HCT116 (cell line): ENCODE results near the gene ENO2. TPM values are rescaled to one million over a fixed set of nuclear protein-coding genes. Genes with fewer than 3 reads are reported as not detected.

Experiments used
- ATAC-seq: fragments of 200-7000 bp; cut with Tn5 transposase; 2 replicates; pipeline ENCODE4 v1.9.1; 2020; ENCODE audit warnings: mild to moderate bottlenecking, moderate library complexity
- BruUV-seq: library from RNA; stranded (reverse); fragments of 400-500 nt; replicated peaks from 2 replicates; lab custom pipeline; 2021; lab: Mats Ljungman, UMichigan
- CTCF ChIA-PET: fragments of 300-600 bp; sonication (Branson Sonifier 250); formaldehyde crosslinking; loops from one replicate; lab custom pipeline; 2021; ENCODE audit warnings: antibody characterized with exemption; lab: Charles Lee
- POLR2A ChIA-PET: fragments of 300-600, 350-600 bp; sonication (Branson Sonifier 250); formaldehyde crosslinking; loops from one replicate; lab custom pipeline; 2021; ENCODE audit warnings: antibody characterized with exemption; lab: Charles Lee
- RAD21 ChIA-PET, 2 experiments: fragments of 300-600 bp; sonication (Branson Sonifier 250); formaldehyde crosslinking; loops; one replicate each; lab custom pipeline; 2023; ENCODE audit warnings: low total read pairs in 2 of 2; ENCODE audit not compliant: uncharacterized antibody in 2 of 2, unreplicated experiment in 2 of 2, low non-redundant PET in 1 of 2; lab: Charles Lee
- DNase-seq: peaks from one replicate; pipeline ENCODE4 v3.0.0-alpha.2; 2010; ENCODE audit warnings: low read depth, low spot score
- H2AFZ ChIP-seq: fragments of 200-600 bp; shearing (Covaris generic), sonication (generic); 2 replicates; pipeline ENCODE4 v1.6.1; 2017; ENCODE audit warnings: low read depth, mixed run types, mixed read lengths, antibody characterized with exemption, low read length; ENCODE audit not compliant: poor library complexity, severe bottlenecking
- H3K27ac ChIP-seq: 2 replicates; pipeline ENCODE4 v1.5.1; 2012; ENCODE audit warnings: low read depth, low read length
- H3K27me3 ChIP-seq: fragments of 200-600 bp; sonication (generic); 2 replicates; pipeline ENCODE4 v1.6.1; 2016; ENCODE audit warnings: mixed run types, low read length, mixed read lengths; ENCODE audit not compliant: insufficient read depth
- H3K36me3 ChIP-seq, 2 experiments: fragments of 200-500 bp in 1 of 2; fragments of 200-600 bp in 1 of 2; sonication (Bioruptor generic) in 1 of 2; sonication (generic) in 1 of 2; 2 replicates each; pipeline versions ENCODE4 v1.5.1 to v1.6.1; 2014 to 2016; ENCODE audit warnings: low read length in 2 of 2, inconsistent platforms in 1 of 2, mixed read lengths in 1 of 2, mixed run types in 1 of 2; ENCODE audit not compliant: insufficient read depth in 2 of 2, control insufficient read depth in 1 of 2
- H3K4me1 ChIP-seq, 2 experiments: fragments of 200-600 bp in 1 of 2; sonication (generic) in 1 of 2; 2 replicates each; pipeline versions ENCODE4 v1.5.1 to v1.6.1; 2012 to 2017; ENCODE audit warnings: low read length in 2 of 2, inconsistent platforms in 1 of 2, mild to moderate bottlenecking in 1 of 2, mixed read lengths in 1 of 2, mixed run types in 1 of 2, moderate library complexity in 1 of 2; ENCODE audit not compliant: insufficient read depth in 2 of 2, control insufficient read depth in 1 of 2
- H3K4me2 ChIP-seq: fragments of 200-600 bp; sonication (generic); 2 replicates; pipeline ENCODE4 v1.6.1; 2017; ENCODE audit warnings: mixed run types, low read length, mixed read lengths
- H3K4me3 ChIP-seq, 2 experiments: fragments of 200-600 bp in 1 of 2; sonication (generic) in 1 of 2; replicated peaks in 1 of 2; 2 replicates each; pipeline ENCODE4 v1.5.1; 2011 to 2016; ENCODE audit warnings: low read length in 2 of 2, control low read depth in 1 of 2, low read depth in 1 of 2, mild to moderate bottlenecking in 1 of 2, mixed read lengths in 1 of 2, mixed run types in 1 of 2
- H3K79me2 ChIP-seq: fragments of 200-600 bp; sonication (generic); 2 replicates; pipeline ENCODE4 v1.6.1; 2017; ENCODE audit warnings: mild to moderate bottlenecking, mixed run types, low read length, moderate library complexity, mixed read lengths; ENCODE audit not compliant: insufficient read depth
- H3K9ac ChIP-seq: fragments of 200-600 bp; sonication (generic); 2 replicates; pipeline ENCODE4 v1.6.1; 2016; ENCODE audit warnings: low read length, mixed read lengths
- H3K9me2 ChIP-seq: fragments of 200-600 bp; sonication (generic), shearing (Covaris generic); 2 replicates; pipeline ENCODE4 v1.6.1; 2017; ENCODE audit warnings: mixed run types, mild to moderate bottlenecking, moderate library complexity; ENCODE audit not compliant: insufficient read depth
- H3K9me3 ChIP-seq, 2 experiments: fragments of 200-500 bp in 1 of 2; fragments of 200-600 bp in 1 of 2; sonication (Bioruptor generic) in 1 of 2; sonication (generic) in 1 of 2; 2 replicates each; pipeline ENCODE4 v1.6.1; 2014 to 2017; ENCODE audit warnings: low read length in 2 of 2, mixed read lengths in 2 of 2, inconsistent platforms in 1 of 2, low read depth in 1 of 2, mild to moderate bottlenecking in 1 of 2, mixed run types in 1 of 2, moderate library complexity in 1 of 2; ENCODE audit not compliant: control insufficient read depth in 1 of 2, insufficient read depth in 1 of 2
- H4K20me1 ChIP-seq: fragments of 200-600 bp; sonication (generic), shearing (Covaris generic); 2 replicates; pipeline ENCODE4 v1.6.1; 2017; ENCODE audit warnings: mixed run types, mild to moderate bottlenecking, moderate library complexity; ENCODE audit not compliant: insufficient read depth
- CBX3 ChIP-seq: IDR thresholded peaks from 2 replicates; pipeline ENCODE4 v1.6.1; 2012; ENCODE audit warnings: low read depth
- EZH2 ChIP-seq: fragments of 200-600 bp; sonication (generic); IDR thresholded peaks from 2 replicates; pipeline ENCODE4 v1.6.1; 2017; ENCODE audit warnings: antibody characterized with exemption, mixed run types
- FOSL1 ChIP-seq: IDR thresholded peaks from 2 replicates; pipeline ENCODE4 v1.6.1; 2012; ENCODE audit warnings: low read depth
- POLR2A ChIP-seq: IDR thresholded peaks from 2 replicates; pipeline ENCODE4 v1.7.0; 2011; ENCODE audit warnings: borderline replicate concordance; ENCODE audit not compliant: insufficient read depth, insufficient read length; ENCODE audit errors: extremely low read depth
- POLR2AphosphoS5 ChIP-seq: IDR thresholded peaks from 2 replicates; pipeline ENCODE4 v1.6.1; 2011; ENCODE audit warnings: mild to moderate bottlenecking, low read depth, low read length, moderate library complexity
- RAD21 ChIP-seq: IDR thresholded peaks from 2 replicates; pipeline ENCODE4 v1.6.1; 2012; ENCODE audit warnings: low read depth, mild to moderate bottlenecking
- SIN3A ChIP-seq: IDR thresholded peaks from 2 replicates; pipeline ENCODE4 v1.6.1; 2012; ENCODE audit warnings: low read depth
- TCF7L2 ChIP-seq: IDR thresholded peaks from 2 replicates; pipeline ENCODE4 v1.7.0; 2011; ENCODE audit warnings: borderline replicate concordance, inconsistent platforms; ENCODE audit not compliant: insufficient read depth, insufficient read length; ENCODE audit errors: extremely low read depth
- YY1 ChIP-seq: IDR thresholded peaks from 2 replicates; pipeline ENCODE4 v1.6.1; 2011; ENCODE audit warnings: low read length, low read depth, moderate library complexity, mild to moderate bottlenecking; ENCODE audit not compliant: insufficient replicate concordance; ENCODE audit errors: extremely low read depth
- ZBTB33 ChIP-seq: IDR thresholded peaks from 2 replicates; pipeline ENCODE4 v1.6.1; 2011; ENCODE audit warnings: mild to moderate bottlenecking, low read length, moderate library complexity; ENCODE audit not compliant: insufficient replicate concordance; ENCODE audit errors: extremely low read depth
- ZFX ChIP-seq: fragments of 450-650 bp; IDR thresholded peaks from 2 replicates; pipeline ENCODE4 v1.6.1; 2017
- ZNF274 ChIP-seq: fragments of 200-500 bp; sonication (Bioruptor generic); IDR thresholded peaks from 2 replicates; pipeline ENCODE4 v1.6.1; 2014; ENCODE audit warnings: mild to moderate bottlenecking, low read depth, low read length, inconsistent platforms
- intact Hi-C: fragments of 100-400 bp; cut with micrococcal nuclease; formaldehyde crosslinking; loops from 2 replicates; pipeline ENCODE4 v1.10.0; 2022
- total RNA-seq: library from RNA; stranded (reverse); gene quantifications from one replicate; pipeline ENCODE4 v1.2.1, GENCODE V29; 2021; ENCODE audit not compliant: unreplicated experiment
- TF ChIP-seq, protein P1 (sequence below), 3 experiments: fragments of 200-600 bp in 1 of 3; sonication (generic) in 1 of 3; IDR thresholded peaks in 2 of 3; conservative IDR thresholded peaks in 1 of 3; 2 replicates each; pipeline ENCODE4 v1.5.1; 2012 to 2017; ENCODE audit warnings: low read depth in 2 of 3, low read length in 2 of 3, antibody characterized with exemption in 1 of 3, borderline replicate concordance in 1 of 3, control low read depth in 1 of 3, mild to moderate bottlenecking in 1 of 3, mixed read lengths in 1 of 3, mixed run types in 1 of 3, moderate library complexity in 1 of 3; ENCODE audit not compliant: insufficient read depth in 1 of 3
- TF ChIP-seq, protein P2 (sequence below): IDR thresholded peaks from 2 replicates; pipeline ENCODE4 v1.6.1; 2012

Gene ENO2
- total RNA-seq, 1 experiment from 2014 or later: 117 TPM

DNA sequence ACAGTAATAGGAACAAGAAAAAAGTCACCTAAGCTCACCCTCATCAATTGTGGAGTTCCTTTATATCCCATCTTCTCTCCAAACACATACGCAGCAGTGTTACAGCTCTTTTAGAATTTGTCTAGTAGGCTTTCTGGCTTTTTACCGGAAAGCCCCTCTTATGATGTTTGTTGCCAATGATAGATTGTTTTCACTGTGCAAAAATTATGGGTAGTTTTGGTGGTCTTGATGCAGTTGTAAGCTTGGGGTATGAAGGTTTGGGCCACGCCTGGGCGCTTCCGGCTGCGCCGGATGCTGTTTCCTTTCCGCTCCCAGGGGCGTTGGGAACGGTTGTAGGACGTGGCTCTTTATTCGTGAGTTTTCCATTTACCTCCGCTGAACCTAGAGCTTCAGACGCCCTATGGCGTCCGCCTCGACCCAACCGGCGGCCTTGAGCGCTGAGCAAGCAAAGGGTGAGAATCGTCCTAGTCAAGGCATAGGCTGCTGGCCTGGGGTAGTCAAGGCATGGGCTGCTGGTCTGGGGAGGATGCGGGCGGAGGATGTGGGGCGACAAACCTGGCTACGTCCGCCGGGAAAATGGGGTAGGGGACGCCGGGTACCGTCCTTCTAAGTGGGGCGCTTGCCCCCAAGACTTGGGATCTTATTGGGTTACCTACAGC lies 29.5 kb downstream of the ENO2 start, which contains the start of the genes C12orf57 and RNU7-1:
Gene C12orf57, plus strand, starts transcription at position 301 of the 659 bp plus-strand sequence. Its CDS starts 100 bp downstream, at position 401.
Gene RNU7-1, plus strand, starts transcription at position 95 of the 659 bp plus-strand sequence.
- CTCF ChIA-PET: interaction anchor here (1.0 to 6.1 kb wide), 12 partner anchors 19 to 219 kb away, joined by 3 to 101 read pairs (median 6); partner anchors contain the start of genes C1R, C1RL and SPSB2
- no peaks in the 10 kb centered on the region for H3K9me3 ChIP-seq
- intact Hi-C loops: loop anchor here (1.0 to 10.0 kb wide), 4 partner anchors 75 to 165 kb away; partner anchors contain the start of genes C1R and C1RL
- BruUV-seq: TSS peak; percentile 93
- no peaks in the 10 kb centered on the region for H4K20me1 ChIP-seq
- TF ChIP-seq ZBTB33: peak; percentile 93
- TF ChIP-seq, protein P1, sequence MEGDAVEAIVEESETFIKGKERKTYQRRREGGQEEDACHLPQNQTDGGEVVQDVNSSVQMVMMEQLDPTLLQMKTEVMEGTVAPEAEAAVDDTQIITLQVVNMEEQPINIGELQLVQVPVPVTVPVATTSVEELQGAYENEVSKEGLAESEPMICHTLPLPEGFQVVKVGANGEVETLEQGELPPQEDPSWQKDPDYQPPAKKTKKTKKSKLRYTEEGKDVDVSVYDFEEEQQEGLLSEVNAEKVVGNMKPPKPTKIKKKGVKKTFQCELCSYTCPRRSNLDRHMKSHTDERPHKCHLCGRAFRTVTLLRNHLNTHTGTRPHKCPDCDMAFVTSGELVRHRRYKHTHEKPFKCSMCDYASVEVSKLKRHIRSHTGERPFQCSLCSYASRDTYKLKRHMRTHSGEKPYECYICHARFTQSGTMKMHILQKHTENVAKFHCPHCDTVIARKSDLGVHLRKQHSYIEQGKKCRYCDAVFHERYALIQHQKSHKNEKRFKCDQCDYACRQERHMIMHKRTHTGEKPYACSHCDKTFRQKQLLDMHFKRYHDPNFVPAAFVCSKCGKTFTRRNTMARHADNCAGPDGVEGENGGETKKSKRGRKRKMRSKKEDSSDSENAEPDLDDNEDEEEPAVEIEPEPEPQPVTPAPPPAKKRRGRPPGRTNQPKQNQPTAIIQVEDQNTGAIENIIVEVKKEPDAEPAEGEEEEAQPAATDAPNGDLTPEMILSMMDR (IDR thresholded peaks at IDR 0.05 in 2 of 3, conservative IDR thresholded peaks at IDR 0.05 in 1 of 3; ENCODE audit: borderline replicate concordance in 1 of 3, insufficient read depth in 1 of 3, low read depth in 2 of 3, low read length in 2 of 3): no peak
- no peak for TF ChIP-seq SIN3A
- peak; percentile 100 for TF ChIP-seq POLR2A
- no peak for TF ChIP-seq FOSL1
- TF ChIP-seq ZNF274: no peak
- no peak for TF ChIP-seq EZH2
- TF ChIP-seq TCF7L2: peak; percentile 32
- TF ChIP-seq POLR2AphosphoS5: peak; percentile 100
- TF ChIP-seq RAD21: no peak
- no peak for TF ChIP-seq CBX3
- TF ChIP-seq YY1: peak; percentile 83
- TF ChIP-seq, protein P2, sequence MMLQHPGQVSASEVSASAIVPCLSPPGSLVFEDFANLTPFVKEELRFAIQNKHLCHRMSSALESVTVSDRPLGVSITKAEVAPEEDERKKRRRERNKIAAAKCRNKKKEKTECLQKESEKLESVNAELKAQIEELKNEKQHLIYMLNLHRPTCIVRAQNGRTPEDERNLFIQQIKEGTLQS: no peak
- peak; percentile 52; the same call in 1 of the 2 replicates for TF ChIP-seq ZFX
- H3K79me2 ChIP-seq: peaks cover 19% of the 10 kb centered on the region
- H2AFZ ChIP-seq: no peak within 1 kb of the TSS
- POLR2A ChIA-PET: interaction anchor here (0.6 to 7.7 kb wide), 43 partner anchors 10 to 704 kb away, joined by 3 to 269 read pairs (median 5); partner anchors contain the start of genes ATN1, C1RL, CDCA3 and COPS7A
- no peaks in the 10 kb centered on the region for H3K9me2 ChIP-seq
- H3K4me2 ChIP-seq: peak within 1 kb of the TSS; percentile 92
- H3K27me3 ChIP-seq: no peaks in the 10 kb centered on the region
- RAD21 ChIA-PET: interaction anchor here (0.5 to 2.8 kb wide), 9 partner anchors 18 to 182 kb away, joined by 3 to 22 read pairs (median 4); no protein-coding TSS in a partner anchor
- H3K4me1 ChIP-seq: peaks cover 22 to 61% of the 10 kb centered on the region in 2 experiments
- peaks cover 4 to 9% of the 10 kb centered on the region in 2 experiments; a peak in 2 of 4 replicates for H3K36me3 ChIP-seq
- peak; percentile 96 for DNase-seq
- H3K9ac ChIP-seq: peak within 1 kb of the TSS; percentile 88
- H3K4me3 ChIP-seq: peak within 1 kb of the TSS; percentile 68 to 71
- H3K27ac ChIP-seq: peak within 1 kb of the TSS; percentile 99
- ATAC-seq: peak; percentile 53
